H1 (cell line): ENCODE measurements around the gene ADGRB2.

ENCODE experiments used
- GTF2F1 ChIP-seq: IDR thresholded peaks from 2 replicates; pipeline ENCODE4 v1.6.1; 2012; ENCODE audit warnings: low read depth, low read length, improper control_type of control experiment, borderline replicate concordance
- RAD21 ChIP-seq, 2 experiments: IDR thresholded peaks in 1 of 2; conservative IDR thresholded peaks in 1 of 2; 2 replicates each; pipeline ENCODE4 v1.6.1; 2011; ENCODE audit warnings: low read depth in 2 of 2, low read length in 2 of 2, improper control_type of control experiment in 1 of 2, inconsistent platforms in 1 of 2, mild to moderate bottlenecking in 1 of 2, moderate library complexity in 1 of 2
- TAF1 ChIP-seq: IDR thresholded peaks from 2 replicates; pipeline ENCODE4 v1.6.1; 2011; ENCODE audit warnings: mild to moderate bottlenecking, low read depth, low read length

GRCh38 chr1:31747304-31747703 is 16.8 kb downstream of the ADGRB2 start:
- TF ChIP-seq RAD21 (IDR thresholded peaks at IDR 0.05 in 1 of 2, conservative IDR thresholded peaks at IDR 0.05 in 1 of 2; ENCODE audit: low read depth in 2 of 2, low read length in 2 of 2) (no peak), GTF2F1 (no peak), TAF1 (no peak)
